NCI-H2081 (cell line): ENCODE results near the gene C1orf141.
"Not testable (repeated sequence)": the region's sequence is repeated elsewhere in the genome, so short reads cannot be mapped to it uniquely, and the experiment has no call there.

ENCODE experiments used
- DNase-seq, 2 experiments: peaks; one replicate each; lab custom pipeline; 2025; lab: John Stamatoyannopoulos, UW

The C1orf141 gene

GRCh38 chr1:67134695-67135094 is at the start of gene C1orf141:
TSS of gene C1orf141 (minus strand) at chr1:67134970. CDS start at chr1:67127240, 7,730 bp downstream.
- no peak for DNase-seq

GRCh38 chr1:67175530-67176087 is 40.8 kb upstream of the C1orf141 start:
- no peak for DNase-seq

DNA sequence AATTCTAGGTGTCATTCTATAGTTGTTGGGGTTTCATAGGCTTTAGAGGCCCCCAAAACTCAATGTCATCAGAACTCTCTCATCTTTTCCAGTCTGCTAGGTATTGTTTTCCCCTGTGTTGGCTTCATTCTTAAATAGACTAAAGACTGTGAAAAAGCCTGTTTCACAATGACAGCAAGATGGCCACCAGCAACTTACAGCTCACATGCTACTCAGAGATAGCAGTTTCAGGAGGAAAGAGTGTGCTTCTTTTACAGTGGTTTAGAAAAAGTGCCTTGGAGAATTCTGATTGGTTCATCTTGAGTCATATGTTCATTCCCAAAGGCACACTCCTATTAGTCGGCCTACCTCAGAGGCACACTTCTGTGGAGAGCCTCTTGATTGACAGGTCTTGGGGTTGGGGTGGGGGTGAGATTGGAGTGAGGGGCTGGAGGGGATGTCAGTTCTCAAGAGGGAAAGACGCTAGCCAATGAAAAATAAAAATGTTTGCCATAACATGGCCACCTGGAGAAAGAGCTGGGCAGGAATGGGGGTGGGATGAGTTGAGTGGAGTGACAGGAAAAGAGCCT is 40.0 kb upstream of the C1orf141 start:
- DNase-seq, result no peak

DNA sequence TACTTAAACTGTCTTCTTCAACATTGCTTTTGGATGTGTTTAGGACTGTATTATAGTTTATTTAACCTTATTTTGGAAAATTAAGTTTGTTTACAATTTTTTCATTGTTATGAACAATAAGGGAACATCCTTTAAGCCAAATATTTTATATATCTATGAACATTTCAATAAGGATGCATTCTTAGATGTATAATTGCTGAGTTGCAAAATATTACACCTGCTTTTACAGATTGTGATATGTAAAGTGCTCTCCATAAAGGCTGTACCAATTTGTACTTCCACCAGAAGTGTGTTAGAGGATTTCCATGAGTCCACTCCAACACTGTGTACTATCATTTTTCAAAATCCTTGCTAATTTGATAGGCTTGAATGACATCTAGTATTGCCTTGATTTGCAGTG is 39.2 kb upstream of the C1orf141 start:
- DNase-seq, result no peak

- no peak for DNase-seq
Measured at GRCh38 chr1:67171978-67172377, 37.2 kb upstream of the C1orf141 start.

GRCh38 chr1:67171574-67171955 is 36.8 kb upstream of the C1orf141 start:
- DNase-seq, result no peak

DNA sequence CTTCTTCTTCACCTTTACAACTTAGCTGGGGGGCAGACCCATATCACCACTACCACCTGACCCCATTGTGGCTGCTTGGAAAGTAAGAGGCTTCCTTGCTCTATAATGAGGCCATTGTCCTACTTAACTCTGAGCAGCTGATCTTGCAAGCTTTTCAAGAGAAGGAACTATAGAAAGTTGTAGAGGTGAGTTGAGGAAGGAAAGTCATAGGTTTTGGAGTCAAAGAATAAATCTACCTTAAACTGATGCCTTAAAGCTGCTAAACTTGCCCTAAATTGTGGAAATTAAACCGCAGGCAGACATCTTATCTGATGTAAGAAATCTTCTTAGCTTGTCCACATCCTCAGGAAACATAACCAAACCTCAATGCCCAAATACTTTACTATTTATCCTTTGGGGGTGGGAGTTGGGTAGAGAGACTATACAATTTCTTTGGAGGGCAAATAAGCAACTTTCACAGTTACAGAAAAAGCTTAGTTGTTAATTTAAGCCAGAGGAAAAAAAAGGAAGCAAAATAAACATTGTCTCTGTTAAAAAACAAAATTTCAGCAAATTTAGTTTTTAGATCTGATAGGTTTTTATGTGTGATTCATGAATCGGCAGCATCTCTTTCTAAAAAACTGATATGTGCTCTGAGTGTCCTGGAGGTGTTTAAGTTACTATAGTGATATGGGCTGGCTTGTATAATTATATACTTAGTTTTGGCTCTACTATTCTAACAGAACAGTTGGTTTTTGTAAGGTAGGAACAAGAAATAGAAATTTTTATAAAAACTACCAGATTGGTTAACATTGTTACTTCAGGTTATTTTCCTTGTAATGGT is 36.2 kb upstream of the C1orf141 start:
- DNase-seq, result no peak

- no peak for DNase-seq
Measured at GRCh38 chr1:67169932-67170331, 35.2 kb upstream of the C1orf141 start.

DNA sequence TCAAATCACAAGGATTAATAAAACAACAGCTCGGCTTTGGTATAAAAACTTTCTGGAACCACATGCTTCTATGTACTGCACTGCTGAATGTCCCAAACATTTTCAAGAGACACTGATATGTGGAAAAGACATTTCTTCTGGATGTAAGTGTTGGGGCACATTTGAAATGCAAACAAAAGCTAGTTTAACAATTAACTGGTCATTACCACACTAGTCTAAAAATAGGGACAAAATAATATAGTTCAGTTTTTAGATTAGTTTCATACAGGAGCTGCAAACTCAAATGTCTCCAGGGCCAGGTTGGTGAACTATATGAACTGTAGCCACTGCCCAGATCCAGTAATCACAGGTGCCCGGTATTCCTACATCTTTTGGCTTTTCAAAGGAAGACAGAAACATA is 34.7 kb upstream of the C1orf141 start:
- no peak for DNase-seq

GRCh38 chr1:67166196-67166595 is 31.4 kb upstream of the C1orf141 start, which contains the start of gene IL23R:
TSS of gene IL23R (plus strand) at chr1:67166454. CDS start at chr1:67168121, 1,667 bp downstream.
- no peak for DNase-seq

GRCh38 chr1:67165468-67166041 is 30.8 kb upstream of the C1orf141 start:
- no peak for DNase-seq

GRCh38 chr1:67162954-67163353 is 28.2 kb upstream of the C1orf141 start:
- no peak for DNase-seq

DNA sequence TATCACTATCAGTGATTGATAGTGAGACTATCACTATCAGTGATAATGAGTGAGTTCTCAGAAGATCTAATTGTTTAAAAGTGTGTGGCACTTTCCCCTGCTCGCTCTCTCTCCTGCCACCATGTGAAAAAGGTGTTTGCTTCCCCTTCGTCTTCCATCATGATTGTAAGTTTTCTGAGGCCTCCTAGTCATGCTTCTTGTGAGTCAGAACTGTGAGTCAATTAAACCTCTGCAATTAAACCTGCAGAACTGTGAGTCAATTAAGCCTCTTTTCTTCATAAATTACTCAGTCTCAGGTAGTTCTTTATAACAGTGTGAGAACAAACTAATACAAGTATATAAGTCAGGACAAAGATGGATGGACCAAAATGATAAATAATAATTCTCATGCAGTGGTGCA is 24.5 kb upstream of the C1orf141 start:
- no peak for DNase-seq

GRCh38 chr1:67158401-67158800 is 23.6 kb upstream of the C1orf141 start:
- DNase-seq, result no peak

- DNase-seq, result no peak
Measured at GRCh38 chr1:67150931-67151330, 16.2 kb upstream of the C1orf141 start.

- DNase-seq, result peak; percentile 39 to 63
Measured at GRCh38 chr1:67149179-67149770, 14.5 kb upstream of the C1orf141 start.

DNA sequence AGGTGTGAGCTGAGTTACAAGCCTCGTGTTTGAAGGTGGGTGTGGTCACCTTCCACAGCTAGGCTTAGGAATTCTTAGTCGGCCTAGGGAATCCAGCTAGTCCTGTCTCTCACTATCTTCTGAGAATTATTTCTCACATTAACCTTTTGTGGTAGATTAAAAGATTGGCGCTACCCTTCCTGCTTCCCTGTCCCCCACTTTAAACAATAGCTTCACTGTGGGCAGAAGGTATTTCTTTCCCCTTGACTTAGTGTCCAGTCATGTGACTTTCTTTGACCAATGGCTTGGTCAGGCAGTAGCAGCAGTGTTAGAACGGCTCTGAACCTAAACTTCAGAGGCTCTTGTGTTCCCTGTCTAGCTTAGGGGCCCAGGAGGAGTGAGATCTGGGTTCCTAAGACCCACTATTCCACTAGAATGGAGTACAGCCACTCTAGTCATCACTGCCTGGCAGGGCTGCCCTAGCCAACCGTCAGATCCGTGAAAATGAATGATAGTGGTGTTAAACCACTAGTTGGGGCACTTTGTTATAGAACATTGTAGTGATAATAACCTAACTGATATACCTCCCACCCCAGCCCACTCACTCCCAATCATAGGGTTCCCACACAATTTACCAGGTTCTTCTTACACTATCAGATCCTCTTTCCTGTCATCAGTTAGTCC is 13.9 kb upstream of the C1orf141 start:
- DNase-seq, result no peak

DNA sequence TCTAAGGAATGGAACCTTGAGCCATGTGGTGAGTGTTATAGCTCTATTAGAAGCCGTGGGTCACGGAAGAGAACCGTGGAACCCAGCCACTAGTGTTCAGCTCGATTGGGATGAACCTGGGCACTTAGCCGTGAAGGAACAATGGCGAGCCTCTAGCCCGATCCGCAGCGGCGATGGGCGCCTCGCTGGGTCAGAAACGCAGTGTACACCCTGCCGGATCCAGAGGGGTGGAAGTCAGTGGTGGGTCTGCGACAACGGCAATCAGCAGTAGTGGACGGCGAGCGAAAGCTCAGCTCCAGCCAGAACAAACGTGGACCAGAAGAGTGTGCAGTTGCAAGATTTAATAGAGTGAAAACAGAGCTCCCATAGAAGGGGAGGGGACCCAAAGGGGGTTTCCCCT is 13.2 kb upstream of the C1orf141 start:
- DNase-seq, result not testable (repeated sequence)

GRCh38 chr1:67146539-67146938 is 11.8 kb upstream of the C1orf141 start:
- DNase-seq, result no peak

DNA sequence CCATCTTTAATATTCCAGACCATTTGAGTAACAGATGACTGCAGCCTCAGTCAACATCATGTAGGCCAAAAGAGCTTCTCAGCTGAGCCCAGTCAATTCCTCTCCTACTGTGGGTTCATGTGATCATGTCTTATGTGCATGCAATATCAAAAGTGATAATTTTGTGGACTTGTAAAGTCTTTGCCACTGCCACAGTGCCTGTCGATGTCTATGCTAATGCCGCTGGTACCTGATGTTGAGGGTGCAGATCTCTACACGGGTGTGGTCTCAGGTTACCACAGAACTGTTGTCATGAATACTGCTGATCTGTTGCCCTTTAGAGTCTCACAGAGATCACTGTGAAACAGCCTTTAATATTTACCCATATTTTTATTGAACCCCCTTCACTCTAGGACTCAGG is 11.3 kb upstream of the C1orf141 start:
- DNase-seq, result no peak

GRCh38 chr1:67144696-67145095 is 9.9 kb upstream of the C1orf141 start:
- no peak for DNase-seq

DNA sequence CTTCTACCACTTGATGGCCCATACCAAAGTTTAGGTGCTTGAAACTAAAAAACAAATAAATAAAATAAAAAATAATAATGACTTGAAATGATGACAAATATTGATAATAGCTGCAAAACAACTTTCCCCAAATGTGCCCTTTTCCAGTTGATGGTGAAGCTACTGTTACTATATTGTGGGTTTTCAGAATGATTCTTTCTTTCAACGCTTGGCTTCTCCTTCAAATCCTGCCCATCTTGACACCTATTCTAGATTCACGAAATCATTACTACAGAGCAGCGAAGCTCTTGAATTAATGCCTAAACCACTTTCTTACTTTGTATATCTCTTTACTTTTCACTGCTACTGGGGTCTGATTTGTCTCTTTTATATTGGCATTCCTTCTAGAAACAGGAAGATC is 9.2 kb upstream of the C1orf141 start:
- no peak for DNase-seq
